ENCODE data around the gene KRT26. TPM values are rescaled to one million over a fixed set of nuclear protein-coding genes. Genes with fewer than 3 reads are reported as not detected.

KRT26 gene
- total RNA-seq, 1 experiment from 2014 or later = not detected

DNA sequence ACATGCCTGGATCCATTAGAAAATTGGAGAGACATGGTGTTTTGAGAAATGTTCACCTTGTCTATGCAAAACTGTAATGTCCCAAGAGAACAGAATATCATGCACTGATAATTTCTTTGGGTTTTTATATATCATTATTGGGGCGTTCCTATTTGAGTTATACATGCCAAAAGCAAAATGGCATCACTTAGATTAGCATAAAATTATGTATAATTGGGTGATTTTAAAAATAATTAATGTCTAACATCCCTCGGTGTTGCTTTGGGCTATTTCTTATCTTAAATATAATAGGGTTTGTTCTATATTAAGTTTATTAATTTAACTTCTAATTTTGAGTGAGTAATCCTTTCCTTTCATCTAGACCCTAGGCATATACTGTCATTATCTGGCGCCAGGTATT lies 27.9 kb upstream of the KRT26 start, which contains the start of gene KRT28 (continued):
- TF ChIP-seq, protein P1, sequence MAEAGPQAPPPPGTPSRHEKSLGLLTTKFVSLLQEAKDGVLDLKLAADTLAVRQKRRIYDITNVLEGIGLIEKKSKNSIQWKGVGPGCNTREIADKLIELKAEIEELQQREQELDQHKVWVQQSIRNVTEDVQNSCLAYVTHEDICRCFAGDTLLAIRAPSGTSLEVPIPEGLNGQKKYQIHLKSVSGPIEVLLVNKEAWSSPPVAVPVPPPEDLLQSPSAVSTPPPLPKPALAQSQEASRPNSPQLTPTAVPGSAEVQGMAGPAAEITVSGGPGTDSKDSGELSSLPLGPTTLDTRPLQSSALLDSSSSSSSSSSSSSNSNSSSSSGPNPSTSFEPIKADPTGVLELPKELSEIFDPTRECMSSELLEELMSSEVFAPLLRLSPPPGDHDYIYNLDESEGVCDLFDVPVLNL (CRISPR knock-in tag; IDR thresholded peaks at IDR 0.05; ENCODE audit: borderline replicate concordance, low read depth) = no peak

DNA sequence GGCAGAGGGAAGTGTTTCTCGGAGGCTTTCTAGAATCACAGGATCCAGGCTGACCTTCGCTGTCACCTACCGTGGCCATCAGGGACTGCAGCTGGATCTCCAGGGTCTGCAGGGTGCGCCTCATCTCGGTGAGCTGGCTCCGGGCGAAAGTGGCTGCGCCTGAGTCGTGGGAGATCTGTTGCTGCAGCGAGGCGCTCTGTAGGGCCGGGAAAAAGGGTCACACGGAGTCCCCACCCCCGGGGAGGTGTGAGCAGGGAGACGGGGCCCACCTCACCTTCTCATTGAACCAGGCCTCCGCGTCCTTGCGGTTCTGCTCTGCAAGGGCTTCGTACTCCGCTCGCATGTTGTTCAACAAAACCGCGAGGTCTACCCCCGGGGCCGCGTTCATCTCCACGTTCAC lies 24.8 kb upstream of the KRT26 start:
- ATAC-seq (peak; percentile 61), DNase-seq (ENCODE audit: low spot score) (peak; percentile 33)
- H3K27ac Mint-ChIP-seq = no peak overlapping the region
- peaks cover 9% of the 10 kb centered on the region for H3K27me3 Mint-ChIP-seq (ENCODE audit: low read depth)
- no peak for TF ChIP-seq ZNF423 (CRISPR knock-in tag; IDR thresholded peaks at IDR 0.05)
- TF ChIP-seq, protein P2, sequence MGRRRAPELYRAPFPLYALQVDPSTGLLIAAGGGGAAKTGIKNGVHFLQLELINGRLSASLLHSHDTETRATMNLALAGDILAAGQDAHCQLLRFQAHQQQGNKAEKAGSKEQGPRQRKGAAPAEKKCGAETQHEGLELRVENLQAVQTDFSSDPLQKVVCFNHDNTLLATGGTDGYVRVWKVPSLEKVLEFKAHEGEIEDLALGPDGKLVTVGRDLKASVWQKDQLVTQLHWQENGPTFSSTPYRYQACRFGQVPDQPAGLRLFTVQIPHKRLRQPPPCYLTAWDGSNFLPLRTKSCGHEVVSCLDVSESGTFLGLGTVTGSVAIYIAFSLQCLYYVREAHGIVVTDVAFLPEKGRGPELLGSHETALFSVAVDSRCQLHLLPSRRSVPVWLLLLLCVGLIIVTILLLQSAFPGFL (CRISPR knock-in tag; IDR thresholded peaks at IDR 0.05; ENCODE audit: borderline replicate concordance) = no peak
- TF ChIP-seq SOX15 (CRISPR knock-in tag; IDR thresholded peaks at IDR 0.05) = no peak
- TF ChIP-seq, protein P3, sequence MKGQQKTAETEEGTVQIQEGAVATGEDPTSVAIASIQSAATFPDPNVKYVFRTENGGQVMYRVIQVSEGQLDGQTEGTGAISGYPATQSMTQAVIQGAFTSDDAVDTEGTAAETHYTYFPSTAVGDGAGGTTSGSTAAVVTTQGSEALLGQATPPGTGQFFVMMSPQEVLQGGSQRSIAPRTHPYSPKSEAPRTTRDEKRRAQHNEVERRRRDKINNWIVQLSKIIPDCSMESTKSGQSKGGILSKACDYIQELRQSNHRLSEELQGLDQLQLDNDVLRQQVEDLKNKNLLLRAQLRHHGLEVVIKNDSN (CRISPR knock-in tag; IDR thresholded peaks at IDR 0.05) = no peak
- no peak for TF ChIP-seq FOXJ3 (CRISPR knock-in tag; IDR thresholded peaks at IDR 0.05; ENCODE audit: borderline replicate concordance)
- no peak for TF ChIP-seq GTF2I (CRISPR knock-in tag; conservative IDR thresholded peaks at IDR 0.05)
- POLR2A ChIA-PET = no interaction called here
- H3K36me3 Mint-ChIP-seq = no peaks in the 10 kb centered on the region
- no peaks in the 10 kb centered on the region for H3K4me1 Mint-ChIP-seq
- no peaks in the 10 kb centered on the region for H3K9me3 Mint-ChIP-seq
- CTCF ChIA-PET = interaction anchor here (0.5 to 1.7 kb wide), 5 partner anchors 104 to 866 kb away, joined by 3 to 14 read pairs (median 3); no protein-coding TSS in a partner anchor
- no peak overlapping the region for H3K4me3 Mint-ChIP-seq

DNA sequence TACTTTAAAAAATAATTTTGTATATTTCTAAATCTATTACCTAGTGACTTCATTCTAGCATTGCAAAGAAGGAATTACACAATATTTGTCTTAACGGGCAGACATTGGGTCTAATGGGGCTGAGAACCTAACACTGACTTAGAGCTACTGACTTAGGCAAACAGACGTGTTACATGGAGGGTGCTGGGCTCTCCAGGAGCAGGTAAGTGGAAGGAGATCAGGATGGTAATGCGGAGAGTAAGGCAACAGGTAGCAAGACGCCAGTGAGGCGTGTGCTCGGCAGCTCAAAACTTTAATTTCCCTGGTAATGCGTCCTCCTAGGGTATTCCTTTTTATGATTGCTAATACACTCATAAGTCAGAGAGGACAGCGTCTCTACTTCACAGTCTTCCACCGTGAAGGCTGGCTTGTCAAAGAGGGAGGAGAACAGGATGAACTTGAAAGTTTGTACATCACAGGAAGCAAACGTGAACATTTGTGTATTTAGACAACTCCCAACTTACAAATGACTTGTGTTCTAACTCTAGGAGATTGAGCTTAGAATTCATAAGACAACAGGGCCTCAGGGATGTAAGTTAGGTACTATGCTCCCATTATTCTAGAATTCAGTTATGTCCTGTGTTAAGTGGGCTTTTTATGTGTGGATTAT lies 23.1 kb upstream of the KRT26 start:
- CTCF ChIA-PET = interaction anchor here (0.5 to 1.5 kb wide), 2 partner anchors 9 to 555 kb away, joined by 4 read pairs; no protein-coding TSS in a partner anchor
- TF ChIP-seq CREM (CRISPR knock-in tag; IDR thresholded peaks at IDR 0.05) = no peak
- no peak for TF ChIP-seq ELF4 (CRISPR knock-in tag; IDR thresholded peaks at IDR 0.05; ENCODE audit: low read depth)
- no peak for TF ChIP-seq MYBL2 (CRISPR knock-in tag; IDR thresholded peaks at IDR 0.05)
- TF ChIP-seq, protein P4, sequence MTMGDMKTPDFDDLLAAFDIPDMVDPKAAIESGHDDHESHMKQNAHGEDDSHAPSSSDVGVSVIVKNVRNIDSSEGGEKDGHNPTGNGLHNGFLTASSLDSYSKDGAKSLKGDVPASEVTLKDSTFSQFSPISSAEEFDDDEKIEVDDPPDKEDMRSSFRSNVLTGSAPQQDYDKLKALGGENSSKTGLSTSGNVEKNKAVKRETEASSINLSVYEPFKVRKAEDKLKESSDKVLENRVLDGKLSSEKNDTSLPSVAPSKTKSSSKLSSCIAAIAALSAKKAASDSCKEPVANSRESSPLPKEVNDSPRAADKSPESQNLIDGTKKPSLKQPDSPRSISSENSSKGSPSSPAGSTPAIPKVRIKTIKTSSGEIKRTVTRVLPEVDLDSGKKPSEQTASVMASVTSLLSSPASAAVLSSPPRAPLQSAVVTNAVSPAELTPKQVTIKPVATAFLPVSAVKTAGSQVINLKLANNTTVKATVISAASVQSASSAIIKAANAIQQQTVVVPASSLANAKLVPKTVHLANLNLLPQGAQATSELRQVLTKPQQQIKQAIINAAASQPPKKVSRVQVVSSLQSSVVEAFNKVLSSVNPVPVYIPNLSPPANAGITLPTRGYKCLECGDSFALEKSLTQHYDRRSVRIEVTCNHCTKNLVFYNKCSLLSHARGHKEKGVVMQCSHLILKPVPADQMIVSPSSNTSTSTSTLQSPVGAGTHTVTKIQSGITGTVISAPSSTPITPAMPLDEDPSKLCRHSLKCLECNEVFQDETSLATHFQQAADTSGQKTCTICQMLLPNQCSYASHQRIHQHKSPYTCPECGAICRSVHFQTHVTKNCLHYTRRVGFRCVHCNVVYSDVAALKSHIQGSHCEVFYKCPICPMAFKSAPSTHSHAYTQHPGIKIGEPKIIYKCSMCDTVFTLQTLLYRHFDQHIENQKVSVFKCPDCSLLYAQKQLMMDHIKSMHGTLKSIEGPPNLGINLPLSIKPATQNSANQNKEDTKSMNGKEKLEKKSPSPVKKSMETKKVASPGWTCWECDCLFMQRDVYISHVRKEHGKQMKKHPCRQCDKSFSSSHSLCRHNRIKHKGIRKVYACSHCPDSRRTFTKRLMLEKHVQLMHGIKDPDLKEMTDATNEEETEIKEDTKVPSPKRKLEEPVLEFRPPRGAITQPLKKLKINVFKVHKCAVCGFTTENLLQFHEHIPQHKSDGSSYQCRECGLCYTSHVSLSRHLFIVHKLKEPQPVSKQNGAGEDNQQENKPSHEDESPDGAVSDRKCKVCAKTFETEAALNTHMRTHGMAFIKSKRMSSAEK (CRISPR knock-in tag; IDR thresholded peaks at IDR 0.05; ENCODE audit: borderline replicate concordance) = no peak
- TF ChIP-seq, protein P5, sequence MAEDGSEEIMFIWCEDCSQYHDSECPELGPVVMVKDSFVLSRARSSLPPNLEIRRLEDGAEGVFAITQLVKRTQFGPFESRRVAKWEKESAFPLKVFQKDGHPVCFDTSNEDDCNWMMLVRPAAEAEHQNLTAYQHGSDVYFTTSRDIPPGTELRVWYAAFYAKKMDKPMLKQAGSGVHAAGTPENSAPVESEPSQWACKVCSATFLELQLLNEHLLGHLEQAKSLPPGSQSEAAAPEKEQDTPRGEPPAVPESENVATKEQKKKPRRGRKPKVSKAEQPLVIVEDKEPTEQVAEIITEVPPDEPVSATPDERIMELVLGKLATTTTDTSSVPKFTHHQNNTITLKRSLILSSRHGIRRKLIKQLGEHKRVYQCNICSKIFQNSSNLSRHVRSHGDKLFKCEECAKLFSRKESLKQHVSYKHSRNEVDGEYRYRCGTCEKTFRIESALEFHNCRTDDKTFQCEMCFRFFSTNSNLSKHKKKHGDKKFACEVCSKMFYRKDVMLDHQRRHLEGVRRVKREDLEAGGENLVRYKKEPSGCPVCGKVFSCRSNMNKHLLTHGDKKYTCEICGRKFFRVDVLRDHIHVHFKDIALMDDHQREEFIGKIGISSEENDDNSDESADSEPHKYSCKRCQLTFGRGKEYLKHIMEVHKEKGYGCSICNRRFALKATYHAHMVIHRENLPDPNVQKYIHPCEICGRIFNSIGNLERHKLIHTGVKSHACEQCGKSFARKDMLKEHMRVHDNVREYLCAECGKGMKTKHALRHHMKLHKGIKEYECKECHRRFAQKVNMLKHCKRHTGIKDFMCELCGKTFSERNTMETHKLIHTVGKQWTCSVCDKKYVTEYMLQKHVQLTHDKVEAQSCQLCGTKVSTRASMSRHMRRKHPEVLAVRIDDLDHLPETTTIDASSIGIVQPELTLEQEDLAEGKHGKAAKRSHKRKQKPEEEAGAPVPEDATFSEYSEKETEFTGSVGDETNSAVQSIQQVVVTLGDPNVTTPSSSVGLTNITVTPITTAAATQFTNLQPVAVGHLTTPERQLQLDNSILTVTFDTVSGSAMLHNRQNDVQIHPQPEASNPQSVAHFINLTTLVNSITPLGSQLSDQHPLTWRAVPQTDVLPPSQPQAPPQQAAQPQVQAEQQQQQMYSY (CRISPR knock-in tag; IDR thresholded peaks at IDR 0.05) = no peak
- no peak for TF ChIP-seq PRRX2 (CRISPR knock-in tag; IDR thresholded peaks at IDR 0.05)
- no peak for TF ChIP-seq KAT7 (CRISPR knock-in tag; IDR thresholded peaks at IDR 0.05; ENCODE audit: borderline replicate concordance)
- TF ChIP-seq EMX1 (CRISPR knock-in tag; IDR thresholded peaks at IDR 0.05) = no peak
- TF ChIP-seq, protein P6, sequence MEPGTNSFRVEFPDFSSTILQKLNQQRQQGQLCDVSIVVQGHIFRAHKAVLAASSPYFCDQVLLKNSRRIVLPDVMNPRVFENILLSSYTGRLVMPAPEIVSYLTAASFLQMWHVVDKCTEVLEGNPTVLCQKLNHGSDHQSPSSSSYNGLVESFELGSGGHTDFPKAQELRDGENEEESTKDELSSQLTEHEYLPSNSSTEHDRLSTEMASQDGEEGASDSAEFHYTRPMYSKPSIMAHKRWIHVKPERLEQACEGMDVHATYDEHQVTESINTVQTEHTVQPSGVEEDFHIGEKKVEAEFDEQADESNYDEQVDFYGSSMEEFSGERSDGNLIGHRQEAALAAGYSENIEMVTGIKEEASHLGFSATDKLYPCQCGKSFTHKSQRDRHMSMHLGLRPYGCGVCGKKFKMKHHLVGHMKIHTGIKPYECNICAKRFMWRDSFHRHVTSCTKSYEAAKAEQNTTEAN (CRISPR knock-in tag; IDR thresholded peaks at IDR 0.05) = no peak
- TF ChIP-seq, protein P7, sequence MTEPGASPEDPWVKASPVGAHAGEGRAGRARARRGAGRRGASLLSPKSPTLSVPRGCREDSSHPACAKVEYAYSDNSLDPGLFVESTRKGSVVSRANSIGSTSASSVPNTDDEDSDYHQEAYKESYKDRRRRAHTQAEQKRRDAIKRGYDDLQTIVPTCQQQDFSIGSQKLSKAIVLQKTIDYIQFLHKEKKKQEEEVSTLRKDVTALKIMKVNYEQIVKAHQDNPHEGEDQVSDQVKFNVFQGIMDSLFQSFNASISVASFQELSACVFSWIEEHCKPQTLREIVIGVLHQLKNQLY (CRISPR knock-in tag; IDR thresholded peaks at IDR 0.05) = no peak
- no peak for TF ChIP-seq SOX15 (CRISPR knock-in tag; IDR thresholded peaks at IDR 0.05)
- TF ChIP-seq IRF2 (CRISPR knock-in tag; IDR thresholded peaks at IDR 0.05; ENCODE audit: borderline replicate concordance, low read depth) = no peak

More for the DNA sequence above, 23.1 kb upstream of the KRT26 start:
- H3K27me3 Mint-ChIP-seq (ENCODE audit: low read depth) = peaks cover 9% of the 10 kb centered on the region
- POLR2A ChIA-PET = no interaction called here
- DNase-seq (ENCODE audit: low spot score) (no peak), ATAC-seq (no peak)
- H3K36me3 Mint-ChIP-seq = no peaks in the 10 kb centered on the region
- H3K4me1 Mint-ChIP-seq = no peaks in the 10 kb centered on the region
- H3K9me3 Mint-ChIP-seq = no peaks in the 10 kb centered on the region
- H3K4me3 Mint-ChIP-seq = no peak overlapping the region
- no peak overlapping the region for H3K27ac Mint-ChIP-seq
